ENCODE results near the gene PRDM5. TPM values are rescaled to one million over a fixed set of nuclear protein-coding genes. Genes with fewer than 3 reads are reported as not detected.

Gene PRDM5
- total RNA-seq, 3 donors from 2014 or later (not counting 1 experiment from before 2014, with no cell fraction given), result not detected

- H3K27ac ChIP-seq (ENCODE audit: low read length), result no peak overlapping the region
- DNase-seq (no peak), ATAC-seq (no peak)
- no peak overlapping the region for H3K27ac Mint-ChIP-seq
- intact Hi-C loops (cut with micrococcal nuclease), result no loop called here
- TF ChIP-seq CTCF (IDR thresholded peaks at IDR 0.05), result no peak
- H3K36me3 ChIP-seq (ENCODE audit: control insufficient read depth, insufficient read depth, low read length), result no peaks in the 10 kb centered on the region
- WGBS (ENCODE audit: insufficient coverage), result 85% methylated on average over 3 of the region's 4 CpGs
- no peaks in the 10 kb centered on the region for H3K9me3 Mint-ChIP-seq
- no peaks in the 10 kb centered on the region for H3K9me3 ChIP-seq (ENCODE audit: control insufficient read depth, insufficient read depth, low read length)
- H3K27me3 Mint-ChIP-seq (ENCODE audit: low read depth in 2 of 2), result no peaks in the 10 kb centered on the region
- no peaks in the 10 kb centered on the region for H3K36me3 Mint-ChIP-seq
- H3K4me3 Mint-ChIP-seq, result no peak overlapping the region
- H3K4me3 ChIP-seq (ENCODE audit: low read length), result no peak overlapping the region
- no peaks in the 10 kb centered on the region for H3K27me3 ChIP-seq (ENCODE audit: control insufficient read depth, insufficient read depth, low read length)
- no peaks in the 10 kb centered on the region for H3K4me1 ChIP-seq (ENCODE audit: control insufficient read depth, insufficient read depth, low read length)
- H3K4me1 Mint-ChIP-seq, result no peaks in the 10 kb centered on the region
These were observed 191.7 kb downstream of the PRDM5 start for GRCh38 chr4:120730777-120731320.

GRCh38 chr4:120728892-120729675 lies 193.4 kb downstream of the PRDM5 start:
- no peak overlapping the region for H3K27ac ChIP-seq (ENCODE audit: low read length)
- Mint-ChIP-seq H3K27me3 (ENCODE audit: low read depth in 2 of 2) (no peaks in the 10 kb centered on the region), H3K4me1 (no peaks in the 10 kb centered on the region), H3K27ac (no peak overlapping the region), H3K36me3 (no peaks in the 10 kb centered on the region), H3K4me3 (no peak overlapping the region), H3K9me3 (no peaks in the 10 kb centered on the region)
- H3K9me3 ChIP-seq (ENCODE audit: control insufficient read depth, insufficient read depth, low read length), result no peaks in the 10 kb centered on the region
- ATAC-seq (no peak), DNase-seq (no peak)
- H3K27me3 ChIP-seq (ENCODE audit: control insufficient read depth, insufficient read depth, low read length), result no peaks in the 10 kb centered on the region
- no peak for TF ChIP-seq CTCF (IDR thresholded peaks at IDR 0.05)
- H3K4me1 ChIP-seq (ENCODE audit: control insufficient read depth, insufficient read depth, low read length), result no peaks in the 10 kb centered on the region
- no peak overlapping the region for H3K4me3 ChIP-seq (ENCODE audit: low read length)
- H3K36me3 ChIP-seq (ENCODE audit: control insufficient read depth, insufficient read depth, low read length), result no peaks in the 10 kb centered on the region
- intact Hi-C loops (cut with micrococcal nuclease), result no loop called here
- WGBS (ENCODE audit: insufficient coverage), result 52% methylated on average over 3 of the region's 4 CpGs

GRCh38 chr4:120725639-120726580 lies 196.6 kb downstream of the PRDM5 start:
- no peaks in the 10 kb centered on the region for H3K36me3 Mint-ChIP-seq
- Histone ChIP-seq H3K36me3 (ENCODE audit: control insufficient read depth, insufficient read depth, low read length) (no peaks in the 10 kb centered on the region), H3K4me3 (ENCODE audit: low read length) (no peak overlapping the region), H3K27ac (ENCODE audit: low read length) (no peak overlapping the region), H3K27me3 (ENCODE audit: control insufficient read depth, insufficient read depth, low read length) (no peaks in the 10 kb centered on the region), H3K9me3 (ENCODE audit: control insufficient read depth, insufficient read depth, low read length) (no peaks in the 10 kb centered on the region), H3K4me1 (ENCODE audit: control insufficient read depth, insufficient read depth, low read length) (no peaks in the 10 kb centered on the region)
- no peaks in the 10 kb centered on the region for H3K9me3 Mint-ChIP-seq
- WGBS (ENCODE audit: insufficient coverage), result 82% methylated on average over 6 of the region's 6 CpGs
- ATAC-seq, result no peak
- no peak for DNase-seq
- H3K27ac Mint-ChIP-seq, result no peak overlapping the region
- no peak for TF ChIP-seq CTCF (IDR thresholded peaks at IDR 0.05)
- intact Hi-C loops (cut with micrococcal nuclease), result no loop called here
- no peaks in the 10 kb centered on the region for H3K4me1 Mint-ChIP-seq
- peaks cover 0 to 3% of the 10 kb centered on the region in 2 donors for H3K27me3 Mint-ChIP-seq (ENCODE audit: low read depth in 2 of 2)
- no peak overlapping the region for H3K4me3 Mint-ChIP-seq

Data from natural killer cell (primary cell).